Kasumi-1 (cell line): ENCODE results near the gene A2M.

Experiments used
- DNase-seq, 2 experiments: peaks; one replicate each; lab custom pipeline; 2025; lab: John Stamatoyannopoulos, UW

The A2M gene

DNA sequence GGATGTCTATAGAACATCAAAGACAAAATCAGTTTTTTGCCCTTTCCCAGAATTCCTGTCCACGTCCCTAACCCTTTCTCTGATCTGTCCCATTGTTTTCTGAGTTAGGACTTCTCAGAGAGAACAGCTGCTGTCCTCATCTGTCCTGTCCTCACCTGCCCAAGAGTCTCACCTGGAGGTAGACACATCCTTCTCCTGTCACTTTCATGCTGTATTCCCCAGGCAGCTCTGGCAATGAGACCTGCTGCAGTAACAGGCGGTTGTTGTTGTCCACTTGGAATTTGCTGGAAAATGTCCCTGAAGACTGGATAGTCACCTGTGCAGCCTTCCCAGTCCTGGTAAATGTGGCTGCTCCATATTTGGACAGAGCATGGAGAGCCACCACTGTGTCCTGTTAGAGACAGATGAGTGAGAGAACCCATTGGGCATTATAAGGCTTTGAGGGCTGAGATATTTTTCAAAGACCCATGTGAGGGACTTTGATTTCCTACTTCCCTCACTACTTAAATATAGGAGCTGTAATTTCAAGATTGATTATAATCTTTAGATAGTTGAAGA lies 43.2 kb downstream of the A2M start:
- no peak for DNase-seq

DNA sequence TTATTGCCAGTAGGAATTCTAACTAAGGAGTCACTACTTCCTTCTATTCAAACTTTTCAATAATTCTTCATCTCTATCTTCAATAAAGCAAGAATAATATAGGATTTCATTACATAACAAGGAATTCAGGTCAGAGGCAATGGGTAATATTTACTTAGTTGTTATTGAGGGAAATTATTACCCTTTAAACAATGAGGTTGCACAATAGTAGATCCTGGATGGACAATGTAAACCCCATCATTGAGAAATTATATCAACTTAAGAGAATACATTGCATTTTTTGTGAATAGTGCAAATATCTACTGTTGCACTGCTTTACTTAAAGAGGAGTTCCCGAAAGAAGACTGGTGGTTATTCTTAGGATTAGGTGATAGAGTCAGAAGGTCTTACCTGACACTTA lies 43.8 kb downstream of the A2M start:
- DNase-seq, result no peak

DNA sequence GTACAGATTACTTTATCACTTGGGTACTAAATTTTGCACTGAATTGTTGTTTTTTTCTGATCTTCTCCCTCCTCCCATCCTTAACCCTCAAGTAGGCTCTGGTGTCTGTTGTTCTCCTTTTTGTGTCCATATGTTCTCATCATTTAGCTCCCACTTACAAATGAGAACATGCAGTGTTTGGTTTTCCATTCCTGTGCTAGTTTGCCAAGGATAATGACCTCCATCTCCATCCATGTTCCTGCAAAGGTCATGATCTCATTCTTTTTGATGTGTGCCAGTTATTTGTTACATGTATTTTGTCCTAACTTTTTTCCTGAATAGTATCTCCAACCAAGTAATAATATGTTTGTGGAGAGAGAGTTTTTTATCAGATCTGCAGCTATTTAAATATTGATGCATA lies 44.2 kb downstream of the A2M start:
- DNase-seq, result no peak

DNA sequence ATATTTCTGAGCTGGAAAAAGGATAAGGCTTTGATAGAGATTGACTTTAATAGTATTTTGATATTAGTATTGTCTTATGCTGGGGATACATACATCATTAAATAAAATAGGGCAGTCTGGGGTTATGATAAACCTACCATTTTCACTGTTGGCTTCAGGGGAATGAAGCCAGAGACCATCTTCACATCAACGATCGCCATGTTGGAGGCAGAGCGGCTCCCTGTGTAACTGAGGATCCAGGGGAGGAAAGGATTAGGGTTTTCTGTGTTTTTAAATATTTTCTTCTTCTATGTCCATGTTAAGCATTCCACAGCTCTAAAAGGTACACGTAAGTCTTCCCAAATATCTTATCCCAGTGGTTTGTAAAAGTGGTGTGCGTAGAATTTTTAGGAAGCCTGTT lies 45.4 kb downstream of the A2M start:
- DNase-seq, result no peak

DNA sequence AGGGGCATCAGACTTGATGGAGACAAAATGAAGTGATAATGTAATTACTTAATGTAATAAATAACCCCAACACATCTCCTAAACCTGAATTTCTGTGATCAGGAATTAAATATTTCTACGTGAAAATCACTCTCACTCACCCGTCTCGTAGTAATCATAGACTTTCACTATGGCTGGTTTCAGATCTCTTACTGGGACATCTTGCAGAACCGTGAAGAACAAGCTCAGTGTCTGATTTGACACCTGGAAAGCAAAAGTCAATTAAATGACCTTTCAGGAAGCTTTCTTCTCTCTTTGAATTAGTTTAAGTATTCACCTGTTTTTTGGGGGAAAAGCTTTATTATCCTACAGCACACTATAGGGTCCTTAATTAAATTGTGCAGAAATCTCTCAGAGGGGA lies 47.1 kb downstream of the A2M start:
- no peak for DNase-seq

DNA sequence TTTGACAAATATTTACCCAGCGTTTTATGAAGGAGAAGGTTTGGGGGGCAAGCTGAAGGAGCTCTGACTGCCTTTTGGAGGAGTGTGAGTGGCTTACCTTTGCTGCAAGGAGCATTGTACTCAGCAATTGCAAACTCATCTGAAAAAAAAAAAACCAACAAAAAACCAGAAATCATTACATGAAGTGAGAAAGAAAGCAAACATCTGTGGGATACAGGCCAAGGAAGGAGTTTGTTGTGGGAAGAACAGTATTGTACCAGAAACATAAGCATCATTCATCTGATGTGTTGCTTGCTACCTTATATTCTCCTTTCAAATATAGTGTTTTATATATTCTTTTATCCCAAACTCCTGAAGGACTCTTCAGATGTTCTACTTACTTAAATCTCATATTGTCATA lies 47.6 kb downstream of the A2M start:
- DNase-seq, result no peak

DNA sequence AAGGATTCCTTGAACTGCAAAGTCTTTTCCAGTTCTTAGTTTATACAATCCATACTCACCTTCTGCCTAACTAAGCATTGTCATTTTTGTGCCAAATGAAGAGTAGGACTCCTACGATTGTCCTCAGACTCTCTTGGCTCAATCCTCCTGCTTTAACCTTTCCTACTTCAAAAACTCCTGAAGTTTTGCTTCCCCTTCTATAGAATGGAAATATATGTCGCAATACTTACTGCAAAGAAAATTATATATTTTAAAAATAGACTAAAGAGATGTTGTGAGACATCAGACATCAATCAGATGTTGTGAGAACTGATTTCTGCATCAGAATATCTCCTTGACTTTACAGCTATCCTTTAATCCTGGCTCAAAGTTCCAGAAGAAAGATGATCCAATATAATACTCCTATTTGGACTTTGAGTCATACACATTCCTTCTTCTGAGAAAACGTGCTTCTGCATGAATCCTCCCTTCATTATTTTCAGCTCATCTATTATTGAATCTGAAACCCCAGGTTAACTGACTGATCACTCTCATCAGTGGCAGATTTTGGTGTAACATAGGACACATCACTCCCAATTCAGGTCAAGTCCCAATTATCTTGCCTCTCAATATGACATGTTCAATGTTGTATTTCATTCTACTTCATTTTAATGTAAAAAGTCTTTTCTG lies 48.8 kb downstream of the A2M start:
- DNase-seq, result no peak

DNA sequence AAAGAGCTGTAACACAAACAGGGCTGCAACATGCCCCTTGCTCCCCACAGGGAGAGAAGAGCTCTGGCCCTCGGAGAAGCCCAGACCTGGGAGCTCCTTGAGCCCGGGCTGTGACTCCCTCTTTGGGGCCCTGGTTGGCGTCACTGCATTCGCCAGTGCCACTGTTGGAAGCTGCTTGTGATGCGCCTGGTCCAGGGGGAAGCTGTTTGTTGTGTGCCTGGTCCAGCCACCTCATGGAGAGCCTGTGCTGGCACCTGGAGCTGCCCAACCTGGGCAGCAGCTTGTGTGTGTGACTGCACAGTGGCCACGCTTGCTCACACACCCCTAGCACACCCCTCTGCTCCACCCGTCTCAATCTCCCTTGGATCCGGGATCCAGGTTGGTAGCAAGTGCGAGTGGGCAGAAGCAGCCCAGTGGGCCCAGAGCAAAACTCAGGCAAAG lies 49.5 kb downstream of the A2M start:
- DNase-seq, result no peak

DNA sequence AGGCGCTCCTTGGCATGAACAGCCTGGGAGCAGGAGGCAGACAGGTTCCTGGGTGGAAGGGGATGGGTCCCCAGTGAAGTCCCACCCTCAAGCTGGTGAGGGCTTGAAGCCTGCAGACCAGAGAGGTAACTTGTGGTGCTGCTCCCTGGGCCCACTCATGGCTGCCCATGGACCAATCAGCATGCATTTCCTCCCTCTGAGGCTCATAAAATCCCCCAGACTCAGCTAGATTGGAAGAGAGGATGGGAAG lies 50.2 kb downstream of the A2M start:
- no peak for DNase-seq

DNA sequence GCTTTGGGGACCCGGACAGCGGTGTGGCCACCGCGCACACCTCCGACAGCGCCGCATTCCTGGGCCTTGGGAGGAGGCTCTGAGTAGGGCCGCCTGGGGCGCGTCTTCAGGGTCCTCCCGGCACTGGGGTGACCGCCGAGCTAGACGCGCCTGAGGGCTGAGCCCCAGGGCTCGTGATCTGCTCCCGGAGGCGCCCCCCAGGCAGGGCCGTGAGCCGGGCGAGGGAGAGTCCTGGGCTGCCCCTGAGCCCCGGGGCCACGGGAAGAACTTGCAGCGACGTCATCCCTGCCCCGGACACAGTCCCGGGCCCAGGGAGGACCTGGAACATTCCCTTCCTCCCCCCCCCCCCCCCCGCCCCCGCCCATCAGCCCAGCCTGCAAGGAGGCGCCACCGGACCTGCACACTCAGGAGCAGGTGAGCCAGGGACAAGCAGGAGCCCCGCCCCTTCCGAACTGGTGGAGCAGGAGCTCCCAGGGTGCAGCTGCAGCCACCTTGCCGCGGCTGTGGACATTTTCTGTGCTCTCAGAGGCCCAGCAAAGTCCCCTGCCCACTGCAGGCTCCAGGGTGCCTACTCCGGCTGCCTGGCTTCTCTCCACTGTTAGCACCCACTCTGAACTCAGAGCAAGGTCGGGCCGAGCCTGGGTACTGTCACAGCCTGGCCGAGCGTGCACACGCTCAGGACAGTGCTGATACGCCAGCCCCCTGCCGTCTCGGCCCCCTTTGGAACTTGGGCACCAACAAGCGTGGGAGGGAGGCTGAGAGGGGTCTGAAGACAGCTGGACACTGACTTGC lies 50.7 kb downstream of the A2M start:
- DNase-seq, result no peak

DNA sequence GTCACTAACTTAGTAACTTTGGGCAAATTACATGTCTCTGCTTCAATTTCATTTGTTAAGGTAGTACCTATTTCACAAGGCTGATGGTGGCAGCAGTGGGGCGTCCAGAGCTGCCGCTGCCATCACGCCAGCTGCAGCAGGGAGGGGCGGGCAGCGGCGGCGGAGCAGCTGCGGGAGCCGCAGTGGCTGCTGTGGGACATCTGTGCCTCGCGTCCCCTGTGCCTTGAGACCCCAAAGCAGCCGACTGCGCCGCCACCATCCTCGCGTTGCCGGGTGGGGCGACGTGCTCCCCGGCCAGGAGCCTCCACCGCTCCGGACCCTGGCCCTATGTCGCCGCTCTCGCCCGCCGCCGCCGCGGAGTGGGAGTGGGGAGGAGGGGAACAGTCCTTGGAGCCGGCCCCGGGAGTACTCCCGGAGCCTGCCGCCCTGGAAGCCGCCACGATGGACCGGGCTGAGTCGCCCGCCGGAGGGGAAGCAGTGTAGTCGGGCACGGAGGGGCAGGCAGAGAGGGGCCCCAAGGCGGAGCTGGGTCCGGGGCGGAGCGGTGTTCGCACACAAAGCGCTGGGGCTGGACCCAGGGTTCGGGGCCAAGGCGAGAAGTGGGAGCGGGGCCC lies 51.4 kb downstream of the A2M start:
- DNase-seq, result no peak

DNA sequence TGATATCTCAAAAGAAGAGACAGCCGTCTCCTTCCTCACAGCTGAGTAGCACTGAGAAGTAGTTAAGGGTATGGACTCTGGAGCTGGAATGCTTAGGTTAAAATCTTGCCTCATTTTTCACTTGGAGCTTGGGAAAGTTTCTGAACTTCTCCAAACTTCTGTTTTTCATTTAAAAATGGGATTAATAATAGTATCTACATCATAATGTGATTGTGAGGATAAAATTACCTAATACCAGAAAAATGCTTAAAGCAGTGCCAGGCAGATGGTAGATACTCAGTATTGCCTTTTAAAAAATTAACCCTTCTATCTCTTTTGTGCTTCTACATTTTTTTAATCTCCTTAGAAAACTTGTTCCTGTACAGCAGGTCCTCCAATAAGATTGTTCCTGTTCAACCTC lies 63.1 kb downstream of the A2M start:
- DNase-seq, result no peak

DNA sequence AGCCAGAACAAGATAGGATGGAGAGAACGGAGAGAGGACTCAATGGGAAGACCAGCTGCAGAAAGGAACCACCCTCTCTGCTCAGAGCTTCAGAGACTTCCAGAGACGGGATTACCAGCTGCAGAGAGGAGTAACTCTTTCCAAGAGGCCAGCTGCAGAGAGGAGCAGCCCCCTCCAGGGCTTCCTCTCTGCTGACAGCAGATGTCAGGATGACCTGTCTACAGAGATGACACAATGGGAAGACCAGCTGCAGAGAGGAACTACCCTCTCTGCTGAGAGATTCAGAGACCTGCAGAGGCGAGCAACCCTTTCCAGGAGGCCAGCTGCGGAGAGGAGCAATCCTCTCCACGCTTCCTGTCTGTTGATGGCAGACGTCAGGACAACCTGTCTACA lies 64.6 kb downstream of the A2M start:
- peak; percentile 56 to 73 for DNase-seq

DNA sequence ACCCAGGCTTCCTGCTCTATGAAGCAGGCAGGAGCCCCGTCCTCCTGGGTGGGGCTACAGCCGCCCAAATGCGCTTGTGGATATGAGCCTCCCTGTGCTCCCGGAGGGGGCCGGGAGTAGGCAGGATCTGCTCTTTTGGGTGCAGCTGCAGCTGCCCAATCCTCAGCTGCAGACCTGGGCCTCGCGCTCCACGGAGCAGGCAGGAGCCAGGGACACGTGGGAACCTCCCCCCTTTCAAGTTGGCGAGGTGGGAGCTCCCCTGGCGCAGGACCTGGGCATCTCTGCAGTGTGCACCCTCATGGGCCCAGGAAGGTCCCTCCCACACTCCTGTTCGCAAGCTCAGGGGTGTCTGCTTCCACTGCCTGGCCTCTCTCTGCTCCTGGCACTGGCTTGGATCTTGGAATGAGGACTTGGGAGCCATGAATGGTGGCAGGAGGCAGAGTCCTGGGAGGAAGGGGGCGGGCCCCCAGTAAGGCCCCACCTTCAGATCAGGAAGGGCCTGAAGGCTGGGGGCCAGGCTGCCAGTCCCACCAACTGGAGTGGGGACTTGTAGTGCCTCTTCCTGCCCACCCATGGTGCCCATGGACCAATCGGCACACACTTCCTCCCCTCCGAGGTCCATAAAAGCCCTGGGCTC lies 65.1 kb downstream of the A2M start:
- no peak for DNase-seq

DNA sequence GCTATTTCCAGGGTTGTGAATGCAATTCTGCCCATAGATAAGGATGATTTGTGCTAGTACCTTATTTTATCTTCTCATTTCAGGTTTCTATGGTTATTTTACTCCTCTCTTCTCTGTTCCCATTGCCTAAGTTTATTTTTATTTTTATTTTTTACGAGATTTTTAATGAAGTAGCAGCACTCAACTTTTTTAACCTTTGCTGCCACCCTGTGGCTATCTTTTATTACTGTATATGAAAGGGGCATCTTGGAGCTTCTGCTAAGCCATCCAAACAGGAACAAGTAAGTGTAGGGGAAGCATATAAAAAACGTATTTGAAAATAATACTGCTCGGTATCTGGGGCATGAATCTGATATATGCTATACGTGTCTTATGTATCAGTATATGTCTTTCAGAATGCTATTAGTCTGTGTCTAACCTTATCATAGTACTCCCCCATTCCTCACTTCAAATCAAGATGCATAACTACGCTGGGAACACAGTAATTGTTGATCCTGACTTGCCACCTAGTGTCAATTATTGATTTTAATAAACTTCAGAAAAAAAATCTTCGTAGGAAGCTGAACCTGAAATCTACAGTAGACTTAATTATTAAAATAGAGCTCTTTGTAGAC lies 66.1 kb downstream of the A2M start:
- DNase-seq, result peak; percentile 43 to 45

DNA sequence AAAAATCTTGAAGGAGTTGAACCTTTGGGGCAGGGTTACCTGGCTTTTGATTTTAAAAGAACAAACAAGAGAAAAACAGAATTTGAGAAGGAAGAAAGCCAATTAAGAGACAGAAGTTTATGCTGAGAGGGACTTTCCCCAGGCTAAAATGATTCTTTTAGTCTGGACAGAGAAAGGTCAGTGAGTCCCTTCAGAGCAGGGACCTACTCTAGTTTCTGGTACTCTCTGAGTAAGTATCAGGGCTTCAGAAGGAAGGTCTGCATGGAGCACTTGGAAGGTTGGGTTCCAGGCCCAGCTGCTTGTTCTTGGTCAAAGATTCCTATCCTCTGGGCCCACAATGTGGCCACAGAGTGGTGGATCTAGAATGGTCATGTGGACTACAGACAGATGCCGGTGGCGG lies 66.8 kb downstream of the A2M start:
- no peak for DNase-seq

DNA sequence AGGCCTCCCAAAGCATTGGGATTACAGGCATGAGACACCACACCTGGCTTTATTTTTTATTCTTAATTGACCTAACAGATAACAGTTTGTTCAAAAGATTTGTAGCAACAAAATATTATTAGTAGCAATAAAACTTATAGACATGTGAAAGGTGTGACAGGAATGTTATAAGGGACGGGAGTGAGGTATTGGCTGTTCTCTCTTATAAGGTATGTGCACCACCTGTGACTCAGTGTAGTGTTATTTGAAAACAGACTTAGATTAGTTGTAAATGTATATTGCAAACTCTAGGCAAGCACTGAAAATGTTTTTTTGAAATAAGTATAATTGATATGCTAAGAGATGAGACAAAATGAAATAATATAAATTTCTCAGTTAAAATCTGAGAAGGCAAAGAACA lies 68.6 kb downstream of the A2M start:
- no peak for DNase-seq

DNA sequence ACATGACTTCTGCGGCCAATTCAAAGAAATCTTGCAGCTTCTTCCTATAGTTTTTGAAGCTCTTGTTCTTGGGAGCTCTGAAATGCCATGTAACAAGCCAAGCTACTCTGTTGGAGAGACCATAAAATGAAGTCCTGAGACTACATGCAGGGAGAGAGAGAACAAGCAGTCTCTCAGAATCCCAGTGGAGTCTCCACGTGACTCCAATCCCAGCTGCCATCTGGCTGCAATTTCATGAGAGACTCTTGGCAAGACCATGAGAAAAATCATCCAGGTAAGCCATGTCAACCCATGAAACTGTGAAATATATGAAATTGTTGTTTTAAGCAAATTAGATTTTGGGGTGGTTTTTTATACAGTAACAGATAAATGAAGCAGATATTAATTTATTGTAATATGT lies 72.0 kb downstream of the A2M start:
- DNase-seq, result no peak

DNA sequence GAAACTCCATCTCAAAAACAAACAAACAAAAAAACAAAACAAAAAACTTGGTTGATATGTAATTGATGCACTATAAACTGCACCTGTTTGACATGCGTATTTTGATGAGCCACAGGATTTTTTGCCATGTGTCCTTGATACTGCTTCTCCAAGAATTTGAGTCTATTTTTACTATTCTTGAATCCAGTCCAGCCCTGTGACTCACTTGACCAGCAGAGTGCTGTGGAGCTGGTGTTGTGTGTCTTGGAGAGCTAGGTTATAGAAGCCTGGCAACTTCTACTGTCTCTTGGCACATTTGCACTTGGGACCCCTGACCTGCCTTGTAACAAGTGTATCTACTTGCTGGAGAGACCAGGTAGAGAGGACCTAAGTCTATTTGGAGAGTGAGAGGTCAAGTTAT lies 74.4 kb downstream of the A2M start:
- no peak for DNase-seq

DNA sequence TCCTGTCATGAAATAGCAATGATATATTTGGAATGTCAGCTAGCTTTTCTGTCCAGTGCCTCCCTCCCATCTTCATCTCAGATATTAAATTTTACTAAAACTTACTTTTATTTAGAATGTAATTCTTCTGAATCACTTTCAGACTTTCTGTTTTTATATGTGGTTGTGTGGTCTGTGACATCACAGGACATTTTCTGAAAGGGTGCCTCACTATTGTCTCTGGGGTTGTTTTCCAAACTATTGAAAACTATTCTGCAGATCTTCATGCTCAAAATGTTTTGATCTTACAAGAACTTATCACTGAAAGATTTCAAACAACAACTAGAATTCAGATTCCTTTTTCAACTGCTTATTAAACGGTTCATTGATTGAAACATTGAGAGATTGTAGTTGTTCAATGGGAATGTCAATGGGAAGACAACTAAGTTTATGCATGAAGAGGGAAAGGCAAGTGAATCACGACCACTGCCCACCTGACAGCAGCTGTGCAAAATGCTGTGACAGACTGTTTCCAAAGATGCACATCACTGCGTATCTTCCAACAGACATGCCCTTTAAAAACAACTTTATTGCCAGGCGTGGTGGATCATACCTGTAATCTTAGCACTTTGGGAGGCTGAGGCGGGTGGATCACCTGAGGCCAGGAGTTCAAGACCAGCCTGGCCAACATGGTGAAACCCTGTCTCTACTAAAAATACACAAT lies 75.1 kb downstream of the A2M start:
- no peak for DNase-seq

DNA sequence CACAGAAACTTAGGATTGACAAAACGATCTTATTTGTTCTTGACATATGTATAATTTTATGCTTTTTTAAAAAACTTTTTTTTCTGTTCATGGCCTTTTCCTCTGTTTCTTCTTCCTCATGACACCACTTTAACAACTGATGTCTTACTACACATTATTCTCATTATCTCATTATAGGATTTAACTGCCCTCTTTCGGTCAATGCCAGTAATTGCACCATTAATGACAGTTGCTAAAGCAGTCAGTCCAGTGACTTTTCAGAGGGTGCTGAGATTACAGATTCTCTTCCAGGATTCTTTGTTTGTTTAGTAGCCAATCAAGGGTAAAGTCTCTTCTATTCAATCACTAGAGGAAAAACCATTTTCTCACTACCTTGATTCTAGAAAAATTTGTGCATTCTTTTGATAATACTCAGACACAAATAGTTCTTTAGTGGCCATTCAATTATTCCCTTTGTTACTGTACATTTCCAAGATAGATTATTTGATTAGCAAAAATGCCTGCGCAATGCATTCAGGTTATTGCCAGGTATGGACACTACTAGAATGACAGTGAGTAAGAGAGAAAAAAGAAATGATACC lies 76.2 kb downstream of the A2M start:
- peak; percentile 41 to 56 for DNase-seq
